IPS-15b (cell line): ENCODE data around the gene G6PC2.

Experiments
- H3K27me3 ChIP-seq: one replicate; pipeline ENCODE4 v1.6.1; 2013; ENCODE audit warnings: low read length; ENCODE audit not compliant: control insufficient read depth, insufficient read depth
- H3K36me3 ChIP-seq: one replicate; pipeline ENCODE4 v1.6.1; 2013; ENCODE audit warnings: low read length; ENCODE audit not compliant: control insufficient read depth, insufficient read depth
- H3K4me1 ChIP-seq: one replicate; pipeline ENCODE4 v1.6.1; 2013; ENCODE audit warnings: mild to moderate bottlenecking, low read length; ENCODE audit not compliant: control insufficient read depth, insufficient read depth
- H3K4me3 ChIP-seq: one replicate; pipeline ENCODE4 v1.5.1; 2013; ENCODE audit warnings: low read depth, low read length
- H3K9ac ChIP-seq: one replicate; pipeline ENCODE4 v1.6.1; 2013; ENCODE audit warnings: low read depth, mild to moderate bottlenecking, low read length
- H3K9me3 ChIP-seq: one replicate; pipeline ENCODE4 v1.6.1; 2013; ENCODE audit warnings: mild to moderate bottlenecking, low read length; ENCODE audit not compliant: control insufficient read depth, insufficient read depth

Gene G6PC2

GRCh38 chr2:168884975-168885374 is 16.1 kb upstream of the G6PC2 start:
- H3K36me3 ChIP-seq: no peaks in the 10 kb centered on the region
- H3K9ac ChIP-seq: no peak overlapping the region
- no peaks in the 10 kb centered on the region for H3K27me3 ChIP-seq
- no peaks in the 10 kb centered on the region for H3K4me1 ChIP-seq
- H3K4me3 ChIP-seq: no peak overlapping the region
- no peaks in the 10 kb centered on the region for H3K9me3 ChIP-seq

- Histone ChIP-seq H3K27me3 (peaks cover 7% of the 10 kb centered on the region), H3K4me3 (peak overlapping the region; percentile 90), H3K9me3 (no peaks in the 10 kb centered on the region), H3K9ac (peak overlapping the region; percentile 84), H3K36me3 (no peaks in the 10 kb centered on the region), H3K4me1 (no peaks in the 10 kb centered on the region)
Measured at GRCh38 chr2:168889635-168890005, 11.5 kb upstream of the G6PC2 start.

GRCh38 chr2:168890006-168890782 is 10.9 kb upstream of the G6PC2 start, which contains the start of gene SPC25:
Gene SPC25 (minus strand): TSS chr2:168890430. CDS start chr2:168889519, 911 bp downstream.
- H3K27me3 ChIP-seq: peaks cover 7% of the 10 kb centered on the region
- no peaks in the 10 kb centered on the region for H3K4me1 ChIP-seq
- no peaks in the 10 kb centered on the region for H3K36me3 ChIP-seq
- H3K9ac ChIP-seq: peak within 1 kb of the TSS; percentile 84
- peak within 1 kb of the TSS; percentile 90 for H3K4me3 ChIP-seq
- no peaks in the 10 kb centered on the region for H3K9me3 ChIP-seq

- no peaks in the 10 kb centered on the region for H3K9me3 ChIP-seq
- no peak overlapping the region for H3K4me3 ChIP-seq
- no peaks in the 10 kb centered on the region for H3K4me1 ChIP-seq
- no peaks in the 10 kb centered on the region for H3K36me3 ChIP-seq
- no peak overlapping the region for H3K9ac ChIP-seq
- H3K27me3 ChIP-seq: peaks cover 7% of the 10 kb centered on the region
Measured at GRCh38 chr2:168892327-168892726, 8.8 kb upstream of the G6PC2 start.

GRCh38 chr2:168894101-168894500 is 7.0 kb upstream of the G6PC2 start:
- H3K4me3 ChIP-seq: no peak overlapping the region
- H3K9ac ChIP-seq: no peak overlapping the region
- no peaks in the 10 kb centered on the region for H3K4me1 ChIP-seq
- H3K27me3 ChIP-seq: peaks cover 7% of the 10 kb centered on the region
- no peaks in the 10 kb centered on the region for H3K9me3 ChIP-seq
- H3K36me3 ChIP-seq: no peaks in the 10 kb centered on the region

- Histone ChIP-seq H3K9me3 (no peaks in the 10 kb centered on the region), H3K4me3 (no peak overlapping the region), H3K4me1 (no peaks in the 10 kb centered on the region), H3K36me3 (no peaks in the 10 kb centered on the region), H3K9ac (no peak overlapping the region), H3K27me3 (peaks cover 7% of the 10 kb centered on the region)
Measured at GRCh38 chr2:168894720-168895119, 6.4 kb upstream of the G6PC2 start.

GRCh38 chr2:168895771-168896170 is 5.3 kb upstream of the G6PC2 start:
- Histone ChIP-seq H3K4me3 (no peak overlapping the region), H3K9ac (no peak overlapping the region), H3K4me1 (no peaks in the 10 kb centered on the region), H3K36me3 (no peaks in the 10 kb centered on the region), H3K9me3 (no peaks in the 10 kb centered on the region), H3K27me3 (peaks cover 4% of the 10 kb centered on the region)

- Histone ChIP-seq H3K27me3 (peaks cover 3% of the 10 kb centered on the region), H3K36me3 (no peaks in the 10 kb centered on the region), H3K4me3 (no peak overlapping the region), H3K4me1 (no peaks in the 10 kb centered on the region), H3K9ac (no peak overlapping the region), H3K9me3 (no peaks in the 10 kb centered on the region)
Measured at GRCh38 chr2:168896783-168897182, 4.3 kb upstream of the G6PC2 start.

- Histone ChIP-seq H3K9ac (no peak overlapping the region), H3K9me3 (no peaks in the 10 kb centered on the region), H3K27me3 (no peaks in the 10 kb centered on the region), H3K36me3 (no peaks in the 10 kb centered on the region), H3K4me3 (no peak overlapping the region), H3K4me1 (no peaks in the 10 kb centered on the region)
Measured at GRCh38 chr2:168897449-168897848, 3.6 kb upstream of the G6PC2 start.

- Histone ChIP-seq H3K9ac (no peak overlapping the region), H3K27me3 (no peaks in the 10 kb centered on the region), H3K9me3 (no peaks in the 10 kb centered on the region), H3K4me1 (peaks cover 18% of the 10 kb centered on the region), H3K36me3 (no peaks in the 10 kb centered on the region), H3K4me3 (no peak overlapping the region)
Measured at GRCh38 chr2:168903888-168904287, 2.8 kb downstream of the G6PC2 start.

- H3K36me3 ChIP-seq: no peaks in the 10 kb centered on the region
- H3K4me1 ChIP-seq: peaks cover 18% of the 10 kb centered on the region
- no peaks in the 10 kb centered on the region for H3K9me3 ChIP-seq
- no peak overlapping the region for H3K9ac ChIP-seq
- H3K4me3 ChIP-seq: no peak overlapping the region
- no peaks in the 10 kb centered on the region for H3K27me3 ChIP-seq
Measured at GRCh38 chr2:168904358-168904757, 3.3 kb downstream of the G6PC2 start.

GRCh38 chr2:168907940-168908662 is 7.0 kb downstream of the G6PC2 start:
- Histone ChIP-seq H3K4me3 (no peak overlapping the region), H3K27me3 (peaks cover 5% of the 10 kb centered on the region), H3K9me3 (no peaks in the 10 kb centered on the region), H3K4me1 (peaks cover 33% of the 10 kb centered on the region), H3K9ac (no peak overlapping the region), H3K36me3 (no peaks in the 10 kb centered on the region)
